ENCODE data around the gene NTSR1.
"Not testable (repeated sequence)": the region's sequence is repeated elsewhere in the genome, so short reads cannot be mapped to it uniquely, and the experiment has no call there.

Gene NTSR1

GRCh38 chr20:62674370-62674769 is 34.3 kb upstream of the NTSR1 start:
- DNase-seq (ENCODE audit: low read depth), result no peak

- no peak for DNase-seq (ENCODE audit: low read depth)
Measured at GRCh38 chr20:62675156-62675876, 33.3 kb upstream of the NTSR1 start.

- no peak for DNase-seq (ENCODE audit: low read depth)
Measured at GRCh38 chr20:62675877-62676260, 32.8 kb upstream of the NTSR1 start.

- DNase-seq (ENCODE audit: low read depth), result no peak
Measured at GRCh38 chr20:62676976-62677375, 31.7 kb upstream of the NTSR1 start.

GRCh38 chr20:62677678-62678077 is 31.0 kb upstream of the NTSR1 start:
- no peak for DNase-seq (ENCODE audit: low read depth)

- DNase-seq (ENCODE audit: low read depth), result no peak
Measured at GRCh38 chr20:62678553-62678952, 30.1 kb upstream of the NTSR1 start.

- DNase-seq (ENCODE audit: low read depth), result no peak
Measured at GRCh38 chr20:62679978-62680589, 28.6 kb upstream of the NTSR1 start.

GRCh38 chr20:62682912-62683517 is 25.6 kb upstream of the NTSR1 start:
- no peak for DNase-seq (ENCODE audit: low read depth)

- not testable (repeated sequence) for DNase-seq (ENCODE audit: low read depth)
Measured at GRCh38 chr20:62683660-62684322, 24.8 kb upstream of the NTSR1 start.

GRCh38 chr20:62684981-62685380 is 23.7 kb upstream of the NTSR1 start:
- DNase-seq (ENCODE audit: low read depth), result no peak

- no peak for DNase-seq (ENCODE audit: low read depth)
Measured at GRCh38 chr20:62685781-62686555, 22.7 kb upstream of the NTSR1 start.

GRCh38 chr20:62686869-62687830 is 21.5 kb upstream of the NTSR1 start:
- no peak for DNase-seq (ENCODE audit: low read depth)

GRCh38 chr20:62688083-62688482 is 20.6 kb upstream of the NTSR1 start:
- no peak for DNase-seq (ENCODE audit: low read depth)

GRCh38 chr20:62688855-62689460 is 19.7 kb upstream of the NTSR1 start:
- DNase-seq (ENCODE audit: low read depth), result no peak

GRCh38 chr20:62689861-62690260 is 18.8 kb upstream of the NTSR1 start:
- no peak for DNase-seq (ENCODE audit: low read depth)

GRCh38 chr20:62690261-62690820 is 18.3 kb upstream of the NTSR1 start:
- no peak for DNase-seq (ENCODE audit: low read depth)

GRCh38 chr20:62691487-62691886 is 17.1 kb upstream of the NTSR1 start:
- DNase-seq (ENCODE audit: low read depth), result no peak

GRCh38 chr20:62692176-62692575 is 16.5 kb upstream of the NTSR1 start:
- DNase-seq (ENCODE audit: low read depth), result no peak

- DNase-seq (ENCODE audit: low read depth), result no peak
Measured at GRCh38 chr20:62692801-62693523, 15.7 kb upstream of the NTSR1 start.

- DNase-seq (ENCODE audit: low read depth), result no peak
Measured at GRCh38 chr20:62693524-62693922, 15.1 kb upstream of the NTSR1 start.

Measured in GM04503 (cell line).